GM10847 (cell line): ENCODE measurements around the gene SYNPO.

Experiments used
- POLR2A ChIP-seq: IDR thresholded peaks from 2 replicates; pipeline ENCODE4 v1.6.1; 2011; ENCODE audit not compliant: insufficient read length; ENCODE audit errors: extremely low read depth

SYNPO gene

GRCh38 chr5:150653762-150654556 lies 13.5 kb downstream of the SYNPO start:
- no peak for TF ChIP-seq POLR2A

- no peak for TF ChIP-seq POLR2A
These were observed 14.8 kb downstream of the SYNPO start for GRCh38 chr5:150655221-150655620.

- peak; percentile 31 for TF ChIP-seq POLR2A
These were observed 16.0 kb downstream of the SYNPO start for GRCh38 chr5:150656191-150657132.

GRCh38 chr5:150658121-150658520 lies 17.7 kb downstream of the SYNPO start:
- TF ChIP-seq POLR2A = no peak

- TF ChIP-seq POLR2A = no peak
These were observed 18.3 kb downstream of the SYNPO start for GRCh38 chr5:150658699-150659265.

- no peak for TF ChIP-seq POLR2A
These were observed 19.1 kb downstream of the SYNPO start for GRCh38 chr5:150659360-150660107.

- no peak for TF ChIP-seq POLR2A
These were observed 19.8 kb downstream of the SYNPO start for GRCh38 chr5:150660108-150660831.

- no peak for TF ChIP-seq POLR2A
These were observed 20.6 kb downstream of the SYNPO start, which contains the start of gene MYOZ3 for GRCh38 chr5:150661086-150661485. Gene MYOZ3, plus strand, starts transcription at chr5:150661251. Its CDS starts 1,691 bp downstream, at chr5:150662942.

GRCh38 chr5:150661821-150662596 lies 21.5 kb downstream of the SYNPO start:
- TF ChIP-seq POLR2A = no peak

- no peak for TF ChIP-seq POLR2A
These were observed 22.5 kb downstream of the SYNPO start for GRCh38 chr5:150662731-150663516.

- no peak for TF ChIP-seq POLR2A
These were observed 23.5 kb downstream of the SYNPO start for GRCh38 chr5:150663936-150664335.

GRCh38 chr5:150665044-150665443 lies 24.6 kb downstream of the SYNPO start:
- TF ChIP-seq POLR2A = no peak

- no peak for TF ChIP-seq POLR2A
These were observed 30.0 kb downstream of the SYNPO start for GRCh38 chr5:150670275-150670947.

- no peak for TF ChIP-seq POLR2A
These were observed 30.5 kb downstream of the SYNPO start for GRCh38 chr5:150670948-150671310.
